GM12878 (cell line): ENCODE results near the gene EXOC5. TPM values are rescaled to one million over a fixed set of nuclear protein-coding genes. Genes with fewer than 3 reads are reported as not detected.

Source experiments
- ATAC-seq: fragments of 200-7000 bp; cut with Tn5 transposase; 3 replicates; pipeline ENCODE4 v1.9.1; 2020; ENCODE audit warnings: mild to moderate bottlenecking, moderate library complexity
- BruUV-seq: library from RNA; stranded (reverse); fragments of 400-500 nt; replicated peaks from 2 replicates; lab custom pipeline; 2021; lab: Mats Ljungman, UMichigan
- CTCF ChIA-PET: fragments of 300-600 bp; sonication (Branson Sonifier 250); formaldehyde crosslinking; extraction: SDS; loops from one replicate; lab custom pipeline; 2021; ENCODE audit warnings: inconsistent platforms; lab: Yijun Ruan, JAX
- POLR2A ChIA-PET: fragments of 350-600 bp; formaldehyde crosslinking; extraction: SDS; loops from one replicate; lab custom pipeline; 2021; ENCODE audit warnings: inconsistent platforms; lab: Charles Lee
- RAD21 ChIA-PET: fragments of 300-600 bp; sonication (Branson Sonifier 250); formaldehyde crosslinking; loops from one replicate; lab custom pipeline; 2023; ENCODE audit warnings: antibody characterized with exemption; ENCODE audit not compliant: unreplicated experiment; lab: Charles Lee
- SMC1A ChIA-PET: fragments of 300-600 bp; sonication (Branson Sonifier 250); formaldehyde crosslinking; loops from one replicate; lab custom pipeline; 2023; ENCODE audit not compliant: unreplicated experiment, uncharacterized antibody; lab: Charles Lee
- DNase-seq: peaks from one replicate; pipeline ENCODE4 v3.0.0-alpha.2; 2011; ENCODE audit warnings: low read depth, low spot score
- FAIRE-seq: peaks from 3 replicates; lab custom pipeline; 2011; peaks lifted over from hg19 to GRCh38; lab: Jason Lieb, UNC
- H2AFZ ChIP-seq: 2 replicates; pipeline ENCODE4 v1.6.0; 2011; ENCODE audit warnings: low read depth, low read length, control low read depth; ENCODE audit not compliant: control insufficient read depth
- H3K27ac ChIP-seq: 2 replicates; pipeline ENCODE4 v1.5.1; 2011; ENCODE audit warnings: control low read depth; ENCODE audit not compliant: control insufficient read depth, insufficient read depth
- H3K27me3 ChIP-seq, 2 experiments: replicated peaks in 1 of 2; 2 replicates each; pipeline versions ENCODE4 v1.6.0 to v1.6.1; 2011; ENCODE audit warnings: low read length in 1 of 2; ENCODE audit not compliant: control insufficient read depth in 2 of 2, insufficient read depth in 2 of 2
- H3K36me3 ChIP-seq, 2 experiments: 2 replicates each; pipeline ENCODE4 v1.5.1; 2011; ENCODE audit warnings: low read length in 1 of 2; ENCODE audit not compliant: control insufficient read depth in 2 of 2, insufficient read depth in 2 of 2
- H3K4me1 ChIP-seq: 2 replicates; pipeline ENCODE4 v1.6.1; 2011; ENCODE audit warnings: mild to moderate bottlenecking, low read length, moderate library complexity, mixed read lengths; ENCODE audit not compliant: control insufficient read depth, insufficient read depth
- H3K4me2 ChIP-seq: 2 replicates; pipeline ENCODE4 v1.6.0; 2011; ENCODE audit warnings: control low read depth; ENCODE audit not compliant: control insufficient read depth, insufficient read depth
- H3K4me3 ChIP-seq: fragments of 200-600 bp; sonication (generic); 2 replicates; pipeline ENCODE4 v1.5.1; 2016
- H3K79me2 ChIP-seq: 2 replicates; pipeline ENCODE4 v1.6.0; 2011; ENCODE audit warnings: low read length; ENCODE audit not compliant: control insufficient read depth, insufficient read depth
- H3K9ac ChIP-seq: 2 replicates; pipeline ENCODE4 v1.8.0; 2011; ENCODE audit warnings: low read length, control low read depth, mixed read lengths; ENCODE audit not compliant: control insufficient read depth, insufficient read depth
- H3K9me3 ChIP-seq: replicated peaks from 3 replicates; pipeline ENCODE4 v1.5.1; 2011; ENCODE audit warnings: mild to moderate bottlenecking, low read length; ENCODE audit not compliant: control insufficient read depth, insufficient read depth
- H4K20me1 ChIP-seq: 2 replicates; pipeline ENCODE4 v1.6.0; 2011; ENCODE audit not compliant: control insufficient read depth, insufficient read depth
- BHLHE40 ChIP-seq, 2 experiments: fragments of 450-650 bp in 1 of 2; IDR thresholded peaks; 2 replicates each; pipeline ENCODE4 v1.6.1; 2011 to 2017; ENCODE audit warnings: low read depth in 2 of 2, borderline replicate concordance in 1 of 2, improper control_type of control experiment in 1 of 2, low read length in 1 of 2, mild to moderate bottlenecking in 1 of 2
- BMI1 ChIP-seq: fragments of 450-650 bp; IDR thresholded peaks from 2 replicates; pipeline ENCODE4 v1.6.1; 2016; ENCODE audit warnings: mild to moderate bottlenecking, moderate library complexity, borderline replicate concordance
- EZH2 ChIP-seq: IDR thresholded peaks from 2 replicates; pipeline ENCODE4 v1.6.1; 2012; ENCODE audit warnings: low read depth, mild to moderate bottlenecking, control low read depth, inconsistent platforms, low read length, borderline replicate concordance; ENCODE audit not compliant: control insufficient read depth
- GATAD2B ChIP-seq: fragments of 450-650 bp; conservative IDR thresholded peaks from 2 replicates; pipeline ENCODE4 v1.6.1; 2017; ENCODE audit warnings: low read depth, mild to moderate bottlenecking, moderate library complexity
- JUND ChIP-seq: IDR thresholded peaks from 2 replicates; pipeline ENCODE4 v1.6.1; 2012; ENCODE audit warnings: low read depth, mild to moderate bottlenecking, low read length, improper control_type of control experiment, moderate library complexity
- SMAD1 ChIP-seq: fragments of 450-650 bp; IDR thresholded peaks from 2 replicates; pipeline ENCODE4 v1.6.1; 2018; ENCODE audit warnings: mild to moderate bottlenecking, low read depth; ENCODE audit not compliant: partially characterized antibody
- WGBS: methylation state at CpG from one replicate; pipeline ENCODE4 v1.1.6; 2016; ENCODE audit warnings: low lambda C conversion rate; ENCODE audit not compliant: insufficient replicate concordance, insufficient coverage; ENCODE audit errors: missing lambda C conversion rate; 5-methylcytosine and 5-hydroxymethylcytosine counted together
- in situ Hi-C: fragments of 300-500 bp; cut with MboI; formaldehyde crosslinking; loops from 9 replicates; pipeline ENCODE4 v1.14.3; 2018; ENCODE audit warnings: mixed read lengths
- intact Hi-C: fragments of 100-400 bp; cut with micrococcal nuclease; formaldehyde crosslinking; loops from one replicate; pipeline ENCODE4 v1.14.2; 2022; ENCODE audit not compliant: unreplicated experiment
- polyA plus RNA-seq, 11 experiments: library from polyadenylated mRNA; depleted of rRNA in 4 of 11; unstranded in 6 of 11; stranded (reverse) in 5 of 11; fragments of >200 nt; fragmentation: Nextera tagmentation in 4 of 11; fragmentation: Illumina TruSeq in 1 of 11; extraction: Ambion mirVana in 4 of 11; extraction: Trizol in 1 of 11; gene quantifications; 1 replicate in 1 of 11; 2 replicates in 10 of 11; pipeline versions ENCODE4 v1.2.1 to v1.2.3, GENCODE V29; 2011 to 2016; ENCODE audit warnings: inconsistent platforms in 2 of 11, missing spikeins in 2 of 11, low read depth in 1 of 11
- total RNA-seq, 4 experiments: library from RNA; depleted of rRNA in 3 of 4; stranded (reverse); fragments of >200 nt in 3 of 4; fragmentation: Illumina TruSeq in 1 of 4; extraction: Trizol in 1 of 4; gene quantifications; 2 replicates each; pipeline versions ENCODE4 v1.2.1 to v1.2.3, GENCODE V29; 2013 to 2021
- TF ChIP-seq, protein P1 (sequence below): fragments of 450-650 bp; IDR thresholded peaks from 2 replicates; pipeline ENCODE4 v1.6.1; 2017; ENCODE audit warnings: mild to moderate bottlenecking, moderate library complexity

EXOC5 gene
- total and polyA plus RNA-seq, 10 of the 15 experiments (the other 5 are each of a cell fraction or from before 2014, with no cell fraction given), result 10.3 to 101 (median 43.6) TPM

DNA sequence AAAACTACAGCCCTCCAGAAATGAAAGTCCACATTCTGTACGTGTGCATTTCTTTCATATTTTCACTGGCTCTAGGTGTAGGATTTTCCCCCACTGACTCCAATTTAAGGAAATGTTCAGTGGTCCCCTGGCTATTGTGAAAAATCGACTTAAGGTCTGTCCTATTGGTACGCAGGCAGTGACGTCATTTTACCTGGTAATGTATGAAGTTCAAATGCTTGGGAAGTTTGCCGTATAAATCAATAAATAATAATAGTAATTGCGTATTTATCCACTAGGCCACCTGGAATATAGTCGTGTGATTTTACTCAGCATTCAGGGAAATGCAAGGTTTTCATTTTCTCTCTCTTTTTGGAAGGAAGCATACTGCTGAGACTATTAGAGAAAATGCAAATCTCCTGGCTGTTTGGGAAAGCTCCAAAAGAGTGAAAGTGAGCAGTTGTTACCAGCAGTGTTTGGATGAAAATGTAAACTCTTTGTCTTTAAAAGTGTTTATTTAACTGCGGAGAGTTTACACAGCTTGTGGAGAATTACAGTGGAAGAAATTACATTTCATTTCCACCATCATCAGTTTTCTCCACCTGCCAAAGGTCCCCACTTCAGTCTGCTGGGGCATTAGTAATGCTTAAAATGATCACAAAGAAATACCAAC is 107.0 kb downstream of the EXOC5 start (continued):
- TF ChIP-seq, protein P1, sequence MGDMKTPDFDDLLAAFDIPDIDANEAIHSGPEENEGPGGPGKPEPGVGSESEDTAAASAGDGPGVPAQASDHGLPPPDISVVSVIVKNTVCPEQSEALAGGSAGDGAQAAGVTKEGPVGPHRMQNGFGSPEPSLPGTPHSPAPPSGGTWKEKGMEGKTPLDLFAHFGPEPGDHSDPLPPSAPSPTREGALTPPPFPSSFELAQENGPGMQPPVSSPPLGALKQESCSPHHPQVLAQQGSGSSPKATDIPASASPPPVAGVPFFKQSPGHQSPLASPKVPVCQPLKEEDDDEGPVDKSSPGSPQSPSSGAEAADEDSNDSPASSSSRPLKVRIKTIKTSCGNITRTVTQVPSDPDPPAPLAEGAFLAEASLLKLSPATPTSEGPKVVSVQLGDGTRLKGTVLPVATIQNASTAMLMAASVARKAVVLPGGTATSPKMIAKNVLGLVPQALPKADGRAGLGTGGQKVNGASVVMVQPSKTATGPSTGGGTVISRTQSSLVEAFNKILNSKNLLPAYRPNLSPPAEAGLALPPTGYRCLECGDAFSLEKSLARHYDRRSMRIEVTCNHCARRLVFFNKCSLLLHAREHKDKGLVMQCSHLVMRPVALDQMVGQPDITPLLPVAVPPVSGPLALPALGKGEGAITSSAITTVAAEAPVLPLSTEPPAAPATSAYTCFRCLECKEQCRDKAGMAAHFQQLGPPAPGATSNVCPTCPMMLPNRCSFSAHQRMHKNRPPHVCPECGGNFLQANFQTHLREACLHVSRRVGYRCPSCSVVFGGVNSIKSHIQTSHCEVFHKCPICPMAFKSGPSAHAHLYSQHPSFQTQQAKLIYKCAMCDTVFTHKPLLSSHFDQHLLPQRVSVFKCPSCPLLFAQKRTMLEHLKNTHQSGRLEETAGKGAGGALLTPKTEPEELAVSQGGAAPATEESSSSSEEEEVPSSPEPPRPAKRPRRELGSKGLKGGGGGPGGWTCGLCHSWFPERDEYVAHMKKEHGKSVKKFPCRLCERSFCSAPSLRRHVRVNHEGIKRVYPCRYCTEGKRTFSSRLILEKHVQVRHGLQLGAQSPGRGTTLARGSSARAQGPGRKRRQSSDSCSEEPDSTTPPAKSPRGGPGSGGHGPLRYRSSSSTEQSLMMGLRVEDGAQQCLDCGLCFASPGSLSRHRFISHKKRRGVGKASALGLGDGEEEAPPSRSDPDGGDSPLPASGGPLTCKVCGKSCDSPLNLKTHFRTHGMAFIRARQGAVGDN, result no peak
- TF ChIP-seq SMAD1, result no peak
- TF ChIP-seq BMI1, result no peak
- TF ChIP-seq BHLHE40 (IDR thresholded peaks at IDR 0.05; ENCODE audit: borderline replicate concordance in 1 of 2, low read depth in 2 of 2, low read length in 1 of 2), result no peak

DNA sequence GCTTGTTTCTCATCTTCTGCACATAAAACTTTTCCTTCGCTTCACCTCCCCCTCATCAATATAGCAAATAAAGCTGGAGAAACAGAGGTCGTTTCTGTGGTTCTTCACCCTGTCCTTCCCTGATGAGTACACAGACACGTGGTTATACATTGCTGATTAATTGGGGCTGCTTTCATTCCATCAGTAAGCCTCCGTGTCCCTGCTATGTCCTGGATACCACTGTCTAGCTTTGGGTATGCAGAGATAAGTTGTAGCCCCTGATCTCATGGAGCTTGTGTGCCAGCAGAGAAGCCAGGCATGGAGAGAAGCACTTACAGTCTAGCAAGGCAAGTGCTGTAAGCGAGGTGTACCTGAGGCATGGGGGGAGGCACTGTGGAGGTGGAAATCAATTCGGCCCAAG is 108.4 kb downstream of the EXOC5 start:
- Histone ChIP-seq H3K4me2 (no peak overlapping the region), H3K9me3 (no peaks in the 10 kb centered on the region), H3K27me3 (no peaks in the 10 kb centered on the region; a peak in 2 of 4 replicates), H2AFZ (no peak overlapping the region), H3K4me3 (no peak overlapping the region), H3K36me3 (no peaks in the 10 kb centered on the region), H4K20me1 (no peaks in the 10 kb centered on the region), H3K4me1 (no peaks in the 10 kb centered on the region), H3K27ac (no peak overlapping the region), H3K79me2 (no peaks in the 10 kb centered on the region), H3K9ac (no peak overlapping the region)
- ChIA-PET SMC1A (interaction anchor here (0.9 kb wide), 1 partner anchor 40 kb away, joined by 4 read pairs; no protein-coding TSS in a partner anchor), POLR2A (no interaction called here), RAD21 (no interaction called here), CTCF (interaction anchor here (0.5 kb wide), 1 partner anchor 285 kb away, joined by 4 read pairs; no protein-coding TSS in a partner anchor)
- no peak for ATAC-seq
- WGBS, result 14% methylated on average over 6 of the region's 6 CpGs
- no TSS peak for BruUV-seq
- intact Hi-C loops (no loop called here), in situ Hi-C loops (no loop called here)
- FAIRE-seq, result no peak
- DNase-seq, result no peak
- TF ChIP-seq EZH2 (no peak), JUND (no peak), GATAD2B (no peak)
